GM18498 (cell line): ENCODE data around the gene DCC.

Source experiments
- ATAC-seq: cut with Tn5 transposase; IDR thresholded peaks from one replicate; pipeline ENCODE4 v1.9.1; 2021; ENCODE audit warnings: mild to moderate bottlenecking, moderate library complexity; ENCODE audit not compliant: unreplicated experiment

DCC gene

DNA sequence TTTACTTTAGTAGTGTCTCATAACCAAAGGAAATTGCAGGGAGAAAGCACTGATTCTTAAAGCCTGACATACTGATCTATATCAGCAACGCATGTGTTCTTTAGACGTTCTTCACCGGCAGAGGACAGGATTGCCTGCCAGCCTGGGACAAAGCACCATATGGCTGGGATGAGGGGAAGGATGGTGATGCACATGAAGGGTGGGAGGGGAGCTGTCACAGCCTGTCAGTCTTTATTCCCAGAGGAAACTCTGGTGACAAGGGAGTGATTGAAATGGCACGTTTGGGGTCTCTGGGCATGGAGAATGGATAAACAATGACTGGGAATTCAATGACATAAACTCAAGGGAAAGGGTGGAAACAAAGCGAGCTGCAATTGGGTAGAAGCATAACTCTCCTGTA is 808.1 kb downstream of the DCC start:
- no peak for ATAC-seq

GRCh38 chr18:53152476-53152875 is 812.5 kb downstream of the DCC start:
- no peak for ATAC-seq

GRCh38 chr18:53153281-53153680 is 813.3 kb downstream of the DCC start:
- ATAC-seq, result no peak

- no peak for ATAC-seq
Observed at GRCh38 chr18:53153800-53154199, 813.8 kb downstream of the DCC start.

DNA sequence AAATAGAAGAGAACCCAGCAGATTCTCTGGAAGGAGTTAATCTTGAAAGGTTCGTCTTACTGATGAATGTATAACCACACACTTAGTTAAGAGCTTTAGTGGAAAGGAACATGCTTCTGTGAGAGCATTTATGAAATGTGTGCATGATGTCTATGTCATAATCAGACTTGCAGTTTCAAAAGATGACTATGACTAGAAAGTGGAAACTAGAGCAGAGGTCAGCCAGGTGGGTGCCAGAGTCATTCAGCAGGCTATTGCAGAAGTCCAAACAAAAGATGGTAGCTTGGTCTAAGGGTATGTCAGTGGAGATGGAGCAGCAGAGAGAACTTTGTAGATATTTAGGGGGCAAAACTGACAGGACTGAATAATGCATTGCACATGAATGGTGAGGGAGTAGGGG is 825.8 kb downstream of the DCC start:
- ATAC-seq, result no peak

- no peak for ATAC-seq
Observed at GRCh38 chr18:53169346-53169745, 829.3 kb downstream of the DCC start.

DNA sequence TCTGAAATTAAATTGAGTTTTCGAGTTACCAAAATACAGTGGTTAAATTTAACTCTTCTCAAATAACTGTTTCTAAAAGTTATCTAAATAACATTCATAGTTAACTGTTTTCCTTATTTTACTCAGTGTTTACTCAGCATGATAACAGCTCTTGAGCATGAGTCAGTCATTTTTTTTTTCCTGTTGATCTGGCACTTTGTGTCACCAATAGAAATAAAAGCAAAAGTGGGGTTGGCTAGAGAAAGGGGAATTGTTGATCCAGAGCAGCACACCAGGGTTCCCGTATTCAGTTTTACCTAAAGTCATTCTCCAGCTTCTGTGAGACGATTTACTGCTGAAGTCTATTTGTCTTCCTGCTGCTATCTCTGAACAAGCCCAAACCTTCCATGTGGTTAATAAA is 851.6 kb downstream of the DCC start:
- no peak for ATAC-seq

DNA sequence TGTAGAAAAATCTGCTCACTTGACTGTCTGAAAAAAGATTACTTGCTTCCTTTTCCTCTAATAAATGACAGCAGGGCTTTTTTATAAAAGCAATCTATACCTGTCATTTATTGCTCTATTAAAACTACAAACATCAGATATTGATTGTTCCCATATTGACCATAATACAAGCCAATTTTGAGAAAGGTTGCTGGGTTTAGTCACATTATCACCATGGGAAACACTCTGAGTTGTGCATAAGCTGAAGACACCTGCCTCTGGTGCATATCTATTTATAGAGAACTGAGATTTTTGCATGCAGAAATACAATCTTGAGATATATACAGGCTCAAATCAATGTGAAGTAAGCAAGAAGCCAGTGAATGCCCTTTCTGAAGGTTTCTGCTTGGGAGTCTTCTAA is 853.9 kb downstream of the DCC start:
- ATAC-seq, result no peak

GRCh38 chr18:53219853-53220252 is 879.9 kb downstream of the DCC start:
- no peak for ATAC-seq

DNA sequence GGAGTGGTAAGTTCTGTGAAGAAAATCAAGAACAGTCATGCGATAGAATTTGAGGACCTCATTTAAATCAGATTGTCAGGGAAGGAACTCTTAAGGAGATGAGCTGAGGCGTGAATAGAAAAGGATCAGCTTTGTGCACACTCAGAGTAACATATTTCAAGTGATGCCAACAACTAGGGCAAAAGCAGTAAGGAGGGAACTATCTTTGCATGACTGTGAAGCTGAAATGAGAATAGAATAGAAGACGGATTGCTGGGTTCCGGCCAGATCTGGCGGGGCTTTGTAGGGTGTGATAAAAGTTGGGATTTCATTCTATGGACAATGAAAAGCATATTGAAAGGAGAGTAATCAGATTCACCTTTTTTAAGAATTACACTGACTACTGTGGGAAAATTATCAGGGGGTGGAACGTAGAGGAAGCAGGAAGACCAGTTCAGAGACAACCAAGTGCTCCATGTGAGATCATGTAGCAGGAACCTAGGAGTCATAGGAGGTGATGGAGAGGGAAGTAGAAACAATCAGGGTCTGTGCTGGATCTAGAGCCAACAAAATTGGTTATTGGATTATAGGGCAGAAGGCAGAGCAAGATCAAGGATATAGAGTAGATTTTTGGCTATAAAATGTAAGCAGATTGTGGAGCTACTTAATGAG is 884.3 kb downstream of the DCC start:
- ATAC-seq, result no peak

DNA sequence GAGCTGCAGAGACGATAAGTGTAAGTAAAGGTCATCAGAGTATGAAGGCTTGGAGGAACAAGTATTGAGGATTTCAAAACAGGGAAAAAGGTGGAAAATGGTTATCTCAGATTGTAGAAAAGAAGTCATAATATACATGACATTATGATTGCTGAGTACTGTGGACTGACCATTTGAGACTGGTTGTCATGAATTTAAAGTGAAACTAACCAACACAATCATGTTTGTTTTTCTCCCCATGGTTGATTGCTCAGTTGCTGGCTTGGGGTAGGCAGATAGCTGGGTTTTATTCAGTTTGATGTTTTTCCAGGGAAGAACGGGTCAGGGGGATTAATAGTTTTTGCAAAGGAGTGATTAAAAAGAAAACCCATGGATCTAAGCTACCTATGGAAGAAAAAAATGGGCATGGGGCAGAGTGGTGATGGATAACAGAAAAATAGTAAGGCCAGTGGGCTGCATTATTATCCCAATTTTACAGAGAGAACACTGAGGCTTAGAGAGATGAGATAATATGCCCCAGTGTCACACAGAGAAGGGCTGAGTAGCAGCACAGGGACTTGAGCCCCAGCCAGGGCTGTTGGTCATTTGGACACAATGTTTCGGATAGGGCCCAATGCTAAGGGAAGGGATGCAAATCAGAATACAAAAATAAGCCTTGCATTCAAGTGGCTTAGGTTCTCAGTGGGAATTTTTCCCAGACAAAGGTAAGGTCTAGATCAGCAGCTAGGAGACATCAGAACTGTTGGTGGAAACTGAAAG is 885.7 kb downstream of the DCC start:
- no peak for ATAC-seq

GRCh38 chr18:53234610-53235009 is 894.6 kb downstream of the DCC start:
- ATAC-seq, result no peak

DNA sequence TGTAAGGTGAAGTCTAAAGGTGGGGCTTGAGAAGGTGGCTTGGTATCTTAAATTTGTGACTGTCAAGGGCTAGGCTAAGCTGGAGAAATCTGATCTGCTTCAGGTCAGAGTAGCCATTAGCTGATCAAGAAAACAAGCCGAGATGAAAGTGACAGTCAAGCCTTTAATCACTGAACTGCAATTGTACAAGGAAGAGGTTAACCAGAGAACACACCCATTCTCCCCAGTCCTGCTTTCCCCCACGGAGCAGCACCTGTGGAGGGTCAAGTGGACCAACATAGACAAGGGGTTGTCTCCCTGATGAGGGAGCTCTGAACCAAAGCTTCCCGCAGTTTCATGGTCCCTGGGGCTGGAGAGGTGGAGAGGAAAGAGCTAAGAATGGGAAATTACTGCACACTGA is 901.2 kb downstream of the DCC start:
- ATAC-seq, result no peak

DNA sequence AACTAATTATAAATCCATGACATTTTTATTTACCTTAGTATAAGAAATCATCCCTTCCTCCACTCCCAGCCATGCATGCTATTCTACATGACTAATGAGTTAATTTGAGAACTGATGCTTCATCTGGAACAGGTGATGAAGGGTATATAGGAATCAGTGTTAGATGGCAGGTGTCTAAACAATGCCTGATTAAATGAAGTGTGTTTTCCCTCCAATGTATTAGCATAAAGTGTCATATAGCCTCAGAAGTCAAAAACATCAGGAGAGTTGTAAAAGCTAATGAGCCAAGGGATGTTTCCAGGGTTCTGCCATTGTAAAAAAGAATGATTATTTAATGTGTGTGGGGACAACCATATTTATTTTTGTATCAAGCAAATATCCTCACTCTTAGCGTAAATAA is 913.8 kb downstream of the DCC start:
- ATAC-seq, result no peak

DNA sequence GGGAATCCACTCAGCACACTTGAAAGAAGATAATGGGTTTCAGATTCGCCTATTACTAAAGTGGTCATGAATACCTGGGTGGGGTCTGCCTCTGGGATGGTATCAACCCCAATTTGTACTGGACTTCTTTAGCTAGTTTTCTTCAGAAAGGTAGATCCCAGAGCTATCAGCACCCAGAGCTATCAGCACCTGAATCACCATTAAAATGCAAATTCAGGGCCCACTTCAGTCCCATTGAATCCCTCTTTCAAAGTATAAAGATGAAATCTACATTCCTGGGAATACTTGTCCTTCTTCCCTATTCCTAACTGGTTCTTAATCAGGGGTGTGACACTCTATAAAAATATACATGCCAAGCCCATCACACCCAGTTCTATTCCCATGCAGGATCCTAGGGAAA is 914.3 kb downstream of the DCC start:
- no peak for ATAC-seq

- ATAC-seq, result no peak
Observed at GRCh38 chr18:53261241-53261640, 921.2 kb downstream of the DCC start.

GRCh38 chr18:53266850-53267249 is 926.9 kb downstream of the DCC start:
- ATAC-seq, result no peak

- ATAC-seq, result no peak
Observed at GRCh38 chr18:53268455-53268854, 928.5 kb downstream of the DCC start.

DNA sequence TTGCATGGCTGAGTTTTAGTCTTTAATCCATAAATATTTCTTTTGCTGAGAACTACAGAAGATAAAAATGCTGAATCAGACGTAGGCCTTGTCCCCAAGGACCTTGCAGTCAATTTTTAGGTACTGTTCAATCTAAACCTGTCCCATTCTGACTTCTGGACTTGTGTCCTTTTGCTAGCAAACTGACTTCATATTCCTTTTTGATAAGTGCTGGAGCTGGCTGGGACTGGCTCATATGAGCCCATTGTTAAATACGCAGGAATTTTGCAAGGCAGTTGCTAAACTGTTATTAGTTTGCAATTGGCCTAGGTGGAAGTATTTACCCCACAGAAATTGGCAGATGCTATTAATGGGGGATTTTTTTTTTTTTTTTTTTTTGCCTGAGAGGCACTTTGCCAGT is 941.4 kb downstream of the DCC start:
- ATAC-seq, result no peak

- ATAC-seq, result no peak
Observed at GRCh38 chr18:53283708-53284107, 943.7 kb downstream of the DCC start.

DNA sequence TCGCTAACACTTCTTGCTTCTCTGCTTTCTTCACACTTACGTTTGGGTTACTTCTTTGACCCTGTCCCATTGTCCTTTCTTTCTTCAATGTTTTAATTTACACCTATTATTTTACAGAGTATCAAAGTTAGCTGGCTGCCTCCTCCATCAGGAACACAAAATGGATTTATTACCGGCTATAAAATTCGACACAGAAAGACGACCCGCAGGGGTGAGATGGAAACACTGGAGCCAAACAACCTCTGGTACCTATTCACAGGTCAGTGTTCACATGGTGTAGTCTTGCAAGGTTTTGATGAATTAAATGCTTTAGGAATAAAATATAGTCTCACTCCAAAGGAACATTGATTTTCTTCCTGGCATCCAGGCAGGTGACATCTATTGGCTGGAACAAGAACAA is 965.5 kb downstream of the DCC start:
- no peak for ATAC-seq

GRCh38 chr18:53319628-53320027 is 979.6 kb downstream of the DCC start:
- ATAC-seq, result no peak

DNA sequence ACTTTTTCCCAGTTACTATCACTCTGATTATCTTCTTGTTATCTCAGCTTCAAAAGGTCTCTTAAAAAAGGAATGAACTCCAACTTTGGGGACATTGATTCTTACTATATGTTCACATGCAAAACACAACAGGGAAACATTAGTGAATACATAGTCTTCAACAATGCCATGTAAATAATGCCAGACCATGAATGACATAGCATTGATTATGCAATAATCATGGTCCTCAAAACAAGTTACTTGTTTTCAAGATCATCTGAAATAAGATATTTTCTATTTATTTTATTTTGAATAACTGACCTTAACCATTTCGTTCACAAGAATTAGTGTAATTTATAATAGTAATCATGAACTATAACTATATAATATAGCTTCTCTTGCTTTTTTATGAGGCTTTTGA is 982.2 kb downstream of the DCC start:
- ATAC-seq, result no peak
